ENCODE results near the gene SLC27A4.
A peak's percentile ranks its signal among the peaks of the same experiment; 100 is the strongest.

SLC27A4 gene

DNA sequence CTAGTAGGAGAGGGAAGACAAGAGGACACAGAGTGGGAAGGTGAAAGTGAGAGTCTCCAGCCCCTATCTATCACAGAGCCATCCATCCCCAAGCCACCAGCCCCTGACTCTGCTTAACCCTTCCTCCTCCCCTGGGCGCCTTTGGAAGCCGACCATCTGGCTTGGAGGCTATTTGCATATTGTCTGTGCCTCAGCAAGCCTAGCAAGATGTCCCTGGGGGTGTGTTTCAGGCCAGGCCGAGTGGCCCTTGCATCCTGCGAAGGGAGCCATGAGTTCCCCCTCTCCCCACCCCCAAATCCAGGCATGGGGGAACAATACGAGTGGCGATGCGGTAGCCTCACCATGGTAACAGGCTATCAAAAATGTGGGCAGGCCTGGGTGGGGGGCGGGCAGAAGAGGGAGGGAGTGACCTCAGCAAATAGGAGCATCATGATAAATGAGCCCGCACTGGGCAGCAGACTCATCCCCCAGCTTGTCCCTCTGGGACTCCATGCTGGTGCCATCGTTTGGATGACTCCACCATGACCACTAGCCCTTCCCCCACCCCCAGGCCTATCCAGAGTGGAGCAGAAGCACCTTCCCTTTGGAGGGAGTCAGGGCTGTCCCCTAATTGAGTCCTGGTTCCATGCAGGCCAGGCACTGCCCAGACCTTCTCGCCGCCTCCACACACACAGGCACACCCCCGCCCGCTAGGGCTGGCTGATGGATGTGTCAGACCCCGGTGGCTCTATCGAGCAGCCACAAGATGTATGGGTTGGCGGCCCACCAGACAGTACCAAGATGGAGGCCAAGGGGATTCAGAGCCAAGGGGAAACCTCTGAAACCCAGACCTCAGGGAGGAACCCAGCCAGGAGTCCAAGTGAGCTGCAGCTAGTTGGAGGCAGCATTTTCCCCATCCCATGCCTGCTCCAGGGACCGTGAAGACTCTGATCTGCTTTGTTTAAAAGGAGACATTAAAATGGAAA, 45.5 kb downstream of the SLC27A4 start:
- H3K4me3 ChIP-seq, result no peak overlapping the region
- no peak overlapping the region for H3K27ac ChIP-seq

DNA sequence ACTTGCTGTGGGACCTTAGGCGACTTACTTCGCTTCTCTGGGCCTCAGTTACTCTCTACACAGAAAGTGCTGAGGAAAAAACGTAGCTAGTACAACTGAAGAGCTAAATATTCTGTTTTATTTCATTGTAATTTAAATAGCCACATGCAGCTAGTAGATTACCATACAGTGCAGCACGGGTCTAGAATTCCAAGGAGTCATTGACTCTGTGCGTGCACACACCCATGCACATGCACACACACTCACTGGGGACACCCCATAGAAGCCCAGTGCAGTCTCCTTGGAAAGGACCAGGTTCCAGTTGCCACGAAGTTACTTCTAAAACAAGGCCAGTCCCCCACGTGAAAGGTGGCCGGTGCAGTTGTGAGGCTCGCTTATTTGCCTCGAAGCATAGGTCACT, 47.8 kb downstream of the SLC27A4 start:
- no peak overlapping the region for H3K4me3 ChIP-seq
- no peak overlapping the region for H3K27ac ChIP-seq

- H3K4me3 ChIP-seq, result no peak overlapping the region
- no peak overlapping the region for H3K27ac ChIP-seq
Measured at GRCh38 chr9:128389395-128390149, 49.2 kb downstream of the SLC27A4 start.

DNA sequence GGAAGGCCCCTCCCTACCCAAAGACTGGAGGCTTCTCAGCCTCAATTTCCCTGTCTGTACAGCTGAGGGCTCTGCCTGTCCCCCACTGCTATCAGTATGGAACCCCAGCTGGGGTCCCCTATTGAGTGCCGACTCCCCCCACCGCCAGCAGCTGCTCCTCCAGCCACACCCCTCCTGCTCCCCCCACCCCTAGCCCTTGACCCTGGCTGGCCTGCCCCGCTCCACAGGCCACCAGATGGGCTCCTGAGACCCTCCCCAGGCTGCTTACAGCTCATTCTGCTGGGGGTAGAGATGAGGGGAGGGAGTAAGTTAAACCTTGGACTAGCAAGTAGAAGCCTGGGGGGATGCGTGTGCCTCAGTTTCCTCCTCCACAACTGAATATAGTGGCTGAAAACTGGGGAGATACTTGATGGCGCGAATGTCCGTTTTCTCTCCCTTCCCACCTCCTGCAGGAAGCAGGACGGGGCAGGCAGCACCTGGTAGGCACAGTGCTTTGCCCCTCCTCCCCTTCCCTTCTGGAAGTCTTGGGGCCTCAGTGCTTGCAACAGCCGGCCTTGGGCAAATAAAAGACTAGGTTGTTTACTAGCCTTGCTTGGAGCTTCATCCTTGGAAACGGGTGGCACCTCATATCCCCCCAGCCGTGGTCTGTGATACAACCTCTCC, 50.0 kb downstream of the SLC27A4 start:
- no peak overlapping the region for H3K27ac ChIP-seq
- no peak overlapping the region for H3K4me3 ChIP-seq

DNA sequence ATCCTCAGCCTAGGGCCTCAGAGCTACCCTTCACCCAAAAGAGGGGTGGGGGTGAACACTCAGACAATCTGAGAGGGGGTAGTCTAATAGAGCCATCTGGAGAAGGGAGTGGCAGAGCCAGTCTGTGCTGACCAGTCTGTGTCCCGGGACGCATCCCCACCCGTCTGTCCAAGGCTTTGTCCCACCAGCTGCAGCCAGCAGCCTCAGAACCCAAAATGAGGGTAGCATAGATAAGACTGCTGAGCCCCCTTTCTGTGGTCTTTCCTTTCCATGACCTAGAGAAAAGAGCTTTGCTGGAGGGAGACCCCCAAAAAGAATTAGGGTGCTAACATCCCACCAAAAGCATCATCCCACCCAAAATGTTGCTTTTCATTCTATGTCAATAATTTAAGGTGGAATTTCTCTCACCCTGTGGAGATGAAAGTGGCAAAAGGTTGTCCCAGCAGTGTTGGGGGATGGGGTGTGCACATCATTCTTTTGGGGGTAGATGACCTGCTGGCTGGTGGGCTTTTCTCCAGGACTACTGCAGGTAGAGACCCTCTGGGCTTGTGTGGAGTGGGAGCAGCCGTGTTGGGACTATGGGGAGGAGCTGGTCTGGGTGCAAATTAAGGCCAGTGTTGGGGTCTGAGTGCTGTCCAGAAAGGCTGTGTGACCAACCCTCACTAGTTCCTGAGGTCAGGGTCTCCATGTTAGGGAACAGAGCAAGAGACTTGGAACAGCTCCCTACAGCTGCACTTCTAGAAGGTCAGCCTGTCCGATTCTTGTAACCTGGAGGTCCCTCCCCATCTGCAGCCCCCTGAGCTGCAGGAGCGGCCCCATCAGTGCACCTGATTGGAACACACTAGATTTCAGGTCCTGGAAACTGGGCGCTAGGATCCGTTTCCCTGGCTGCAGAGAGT, 50.7 kb downstream of the SLC27A4 start:
- Histone ChIP-seq H3K4me3 (no peak overlapping the region), H3K27ac (no peak overlapping the region)

DNA sequence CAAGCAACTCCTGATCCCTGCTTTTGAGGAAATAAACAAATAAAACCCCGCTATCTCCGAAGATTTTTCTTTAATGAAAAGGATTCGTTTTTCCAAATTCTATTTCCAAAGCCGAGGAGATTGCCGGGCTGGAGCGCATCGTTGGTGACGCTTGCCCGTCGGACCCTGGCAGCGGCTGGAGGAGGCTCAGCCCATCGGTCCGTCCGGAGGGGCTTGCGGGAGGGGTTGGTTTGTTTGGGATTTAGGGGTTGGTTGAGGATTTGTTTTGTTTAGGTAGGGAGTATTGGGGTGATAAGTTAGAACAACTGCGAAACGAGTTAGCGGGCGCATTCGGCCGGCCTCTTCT, 51.6 kb downstream of the SLC27A4 start:
- H3K27ac ChIP-seq, result no peak overlapping the region
- no peak overlapping the region for H3K4me3 ChIP-seq

- Histone ChIP-seq H3K4me3 (no peak overlapping the region), H3K27ac (no peak overlapping the region)
Measured at GRCh38 chr9:128392302-128393144, 52.2 kb downstream of the SLC27A4 start.

DNA sequence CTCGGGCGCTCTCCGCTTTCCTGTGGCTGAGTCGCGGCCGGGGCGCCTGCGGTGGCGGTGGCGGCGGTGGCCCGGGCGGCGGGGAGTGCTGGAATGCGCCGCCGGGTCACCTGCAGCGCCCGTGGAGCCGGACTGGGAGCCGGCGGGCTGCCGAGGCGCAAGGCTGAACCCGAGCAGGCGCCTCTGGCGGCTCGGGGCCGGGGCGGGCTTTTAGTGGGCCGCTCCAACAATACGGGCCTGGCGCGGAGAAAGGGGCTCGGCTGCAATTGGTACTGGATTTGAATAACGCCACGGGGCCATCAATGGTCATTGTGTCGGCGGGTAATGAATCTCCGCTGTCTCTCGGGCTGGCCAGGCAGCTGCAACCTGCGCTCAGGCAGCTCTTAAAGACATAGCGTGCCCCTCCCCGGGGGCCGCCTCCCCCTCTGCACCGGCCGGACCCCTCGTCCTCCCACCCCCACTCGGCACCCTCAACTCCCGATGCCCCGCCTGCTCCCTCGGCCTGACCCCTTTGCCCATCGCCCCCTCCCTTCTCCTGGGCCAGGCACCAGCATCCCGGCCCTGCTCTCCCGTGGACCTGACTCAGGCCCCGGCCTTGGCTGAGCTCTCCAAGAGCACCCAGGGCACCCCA, 52.9 kb downstream of the SLC27A4 start:
- Histone ChIP-seq H3K27ac (no peak overlapping the region), H3K4me3 (no peak overlapping the region)

GRCh38 chr9:128393970-128394369, 53.6 kb downstream of the SLC27A4 start:
- no peak overlapping the region for H3K27ac ChIP-seq
- H3K4me3 ChIP-seq, result no peak overlapping the region

DNA sequence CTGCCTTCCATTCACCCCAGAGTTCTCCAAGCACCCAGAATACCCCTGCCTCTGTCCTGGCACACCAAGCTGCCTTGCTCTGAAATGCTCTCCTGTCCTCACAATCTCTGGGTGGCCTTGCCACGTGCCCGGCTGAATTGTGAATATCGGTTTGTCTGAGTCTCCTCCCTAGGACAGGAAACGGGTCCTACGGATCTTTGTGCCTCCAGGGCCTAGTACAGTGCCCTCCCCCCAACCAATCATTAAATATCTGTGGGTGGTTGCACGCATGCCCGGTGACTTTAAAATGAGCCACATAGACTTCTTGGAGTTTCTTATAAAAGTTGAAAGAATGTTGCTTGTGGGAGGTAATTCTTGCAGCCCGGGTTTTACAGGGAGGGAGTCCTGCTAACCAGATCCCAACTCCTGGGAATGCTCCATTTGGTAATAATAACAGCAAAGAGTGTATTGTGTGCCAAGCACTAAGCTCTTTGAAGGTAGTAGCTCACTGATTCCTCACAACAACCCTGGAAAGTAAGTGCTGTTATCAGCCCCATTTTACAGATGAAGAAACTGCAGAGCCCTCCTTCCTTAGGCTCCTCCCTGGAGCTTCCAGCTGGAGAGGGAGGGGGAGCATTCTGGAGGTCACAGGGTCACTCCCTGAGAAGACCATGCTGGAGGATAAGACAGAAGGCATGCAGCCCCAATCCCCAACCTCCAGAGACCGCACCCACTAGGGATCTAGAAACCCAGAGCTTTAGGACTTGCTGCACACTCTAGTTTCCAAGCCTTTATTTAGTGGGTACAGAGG, 54.2 kb downstream of the SLC27A4 start:
- Histone ChIP-seq H3K27ac (no peak overlapping the region), H3K4me3 (no peak overlapping the region)

DNA sequence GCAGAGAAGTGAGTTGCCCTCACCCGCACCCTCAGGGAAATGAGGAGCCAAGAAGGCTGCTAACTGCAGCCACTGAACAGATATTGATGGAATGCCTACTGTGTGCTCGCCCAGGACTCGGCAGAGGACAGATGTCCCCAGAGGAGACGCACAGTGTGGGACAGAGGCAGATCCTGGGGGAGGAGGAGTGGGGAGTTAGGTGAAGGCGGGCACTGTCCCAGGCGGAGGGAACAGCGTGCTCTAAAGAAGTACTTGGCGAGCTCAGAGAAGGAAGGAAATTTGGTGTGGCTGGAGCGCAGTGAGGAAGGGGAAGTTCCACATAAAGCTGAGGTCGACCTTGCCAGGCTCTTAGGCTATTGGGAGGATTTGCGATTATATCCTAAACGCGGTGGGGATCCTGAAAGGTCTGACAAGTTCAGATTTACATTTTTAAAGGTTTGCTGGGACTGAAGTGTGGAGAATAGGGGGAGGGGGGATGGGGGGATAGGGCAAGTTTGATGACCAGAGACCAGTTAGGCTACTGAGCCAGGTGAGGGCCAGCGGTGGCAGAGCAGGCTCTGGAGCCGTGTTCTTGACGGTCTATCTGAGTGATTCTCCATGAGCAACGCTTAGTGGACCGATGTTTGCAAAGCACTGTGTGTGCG, 56.8 kb downstream of the SLC27A4 start:
- Histone ChIP-seq H3K27ac (peak overlapping the region in 1 of 21 experiments; percentile 30), H3K4me3 (no peak overlapping the region)

GRCh38 chr9:128397831-128398230, 57.5 kb downstream of the SLC27A4 start:
- no peak overlapping the region for H3K27ac ChIP-seq
- H3K4me3 ChIP-seq, result no peak overlapping the region

DNA sequence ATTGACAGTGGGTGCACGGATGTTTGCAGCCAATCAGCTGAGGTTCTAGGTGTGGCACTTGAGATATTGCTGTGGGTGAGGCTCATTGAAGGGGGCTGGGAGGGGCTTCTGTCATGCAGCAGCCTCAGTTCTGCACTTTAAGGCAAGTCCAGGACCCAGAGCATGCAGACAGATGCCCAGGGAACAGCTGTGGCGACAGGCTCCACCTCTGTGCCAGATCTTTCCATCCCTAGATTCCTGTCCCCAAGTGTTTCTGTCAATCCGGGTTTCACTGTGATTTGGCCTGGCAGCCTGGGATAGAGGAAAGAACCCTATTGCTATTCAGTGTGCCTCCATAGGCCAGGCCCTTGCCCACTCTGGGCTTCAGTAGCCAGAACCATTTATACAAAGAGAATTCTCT, 59.5 kb downstream of the SLC27A4 start:
- no peak overlapping the region for H3K27ac ChIP-seq
- H3K4me3 ChIP-seq, result no peak overlapping the region

DNA sequence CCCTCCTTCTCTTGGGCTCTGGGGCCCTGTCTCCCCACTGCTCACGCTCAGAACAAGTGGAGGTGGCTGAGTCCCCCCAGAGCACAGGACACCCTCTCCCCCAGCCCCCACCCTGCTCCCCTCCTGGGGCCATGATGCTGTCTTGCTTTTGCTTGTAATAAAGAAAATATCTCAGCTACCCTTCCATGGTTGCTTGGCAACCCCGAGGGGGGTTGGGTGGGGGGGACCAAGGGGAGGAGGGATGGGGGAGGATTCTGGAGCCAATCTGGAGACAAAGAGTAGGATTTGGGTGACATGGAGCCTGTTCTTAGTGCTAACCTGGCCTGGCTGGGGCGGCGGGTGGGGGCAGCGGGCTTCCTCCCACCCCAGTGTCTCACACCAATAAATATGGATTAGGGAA, 64.2 kb downstream of the SLC27A4 start:
- Histone ChIP-seq H3K27ac (no peak overlapping the region), H3K4me3 (no peak overlapping the region)

- no peak overlapping the region for H3K27ac ChIP-seq
- H3K4me3 ChIP-seq, result no peak overlapping the region
Measured at GRCh38 chr9:128405077-128405779, 64.9 kb downstream of the SLC27A4 start.

- H3K27ac ChIP-seq, result peak overlapping the region in 1 of 21 experiments; percentile 18
- H3K4me3 ChIP-seq, result no peak overlapping the region
Measured at GRCh38 chr9:128405780-128406171, 65.4 kb downstream of the SLC27A4 start.
